Measurements from ENCODE around the gene MAGEB10. TPM values are rescaled to one million over a fixed set of nuclear protein-coding genes. Genes with fewer than 3 reads are reported as not detected.

The MAGEB10 gene
- polyA plus RNA-seq, 3 donors from 2014 or later: not detected

DNA sequence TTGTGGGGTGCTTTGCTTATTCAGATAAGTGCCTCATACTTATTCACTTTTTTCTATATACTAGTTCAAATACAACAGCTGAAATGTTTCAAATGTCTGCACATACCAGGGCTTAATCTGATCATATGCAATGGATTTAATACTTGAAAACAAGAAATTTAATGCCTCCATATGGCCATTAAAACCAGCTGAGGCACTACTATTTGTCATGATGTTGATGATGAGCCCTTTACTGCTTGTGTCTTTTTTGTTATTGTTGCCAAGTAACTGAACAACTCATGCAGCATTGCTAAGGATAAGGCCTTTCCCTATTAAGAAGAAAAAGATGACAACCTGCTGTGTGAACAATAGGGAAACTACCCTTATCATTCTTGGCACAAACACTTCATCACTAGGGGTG lies 52.5 kb downstream of the MAGEB10 start:
- Mint-ChIP-seq H3K27ac (no peak overlapping the region), H3K9me3 (peaks cover 2 to 8% (median 6%) of the 10 kb centered on the region in 6 donors), H3K4me1 (no peaks in the 10 kb centered on the region), H3K36me3 (no peaks in the 10 kb centered on the region), H3K4me3 (no peak overlapping the region), H3K27me3 (ENCODE audit: low read depth in 3 of 3) (peaks cover 0 to 4% (median 2%) of the 10 kb centered on the region in 3 donors)
- DNase-seq: no peak

DNA sequence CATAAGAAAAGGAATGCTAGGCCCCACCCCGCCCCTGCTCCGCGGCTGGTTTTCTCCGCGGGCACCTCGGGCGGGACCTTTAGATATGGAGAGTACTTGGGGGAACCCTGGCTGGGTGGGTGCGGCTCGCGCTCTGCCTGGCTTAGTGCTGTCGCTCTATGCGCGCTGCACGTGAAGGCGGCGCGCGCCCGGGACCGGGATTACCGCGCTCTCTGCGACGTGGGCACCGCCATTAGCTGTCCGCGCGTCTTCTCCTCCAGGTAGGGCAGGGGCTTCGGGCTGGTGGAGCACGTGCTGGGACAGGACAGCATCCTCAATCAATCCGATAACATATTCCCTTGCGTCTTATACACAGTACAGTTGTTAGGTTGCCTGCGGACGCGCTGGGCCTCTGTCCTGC lies 56.0 kb downstream of the MAGEB10 start:
- Mint-ChIP-seq H3K4me3 (no peak overlapping the region), H3K36me3 (no peaks in the 10 kb centered on the region), H3K4me1 (no peaks in the 10 kb centered on the region), H3K9me3 (peaks cover 2 to 8% (median 4%) of the 10 kb centered on the region in 6 donors), H3K27ac (no peak overlapping the region), H3K27me3 (ENCODE audit: low read depth in 3 of 3) (peaks cover 0 to 5% (median 2%) of the 10 kb centered on the region in 3 donors)
- no peak for DNase-seq

Other genes starting within 250 kb of the MAGEB10 start
- gene DCAF8L2, start 217.6 kb upstream of the MAGEB10 start, polyA plus RNA-seq: not detected
- gene DCAF8L1, start 173.5 kb downstream of the MAGEB10 start, polyA plus RNA-seq: not detected

Data from immature natural killer cell (primary cell).